ENCODE measurements around the gene LRCH1.

GRCh38 chr13:46578590-46578975 lies 25.6 kb downstream of the LRCH1 start:
- TF ChIP-seq, protein P1, sequence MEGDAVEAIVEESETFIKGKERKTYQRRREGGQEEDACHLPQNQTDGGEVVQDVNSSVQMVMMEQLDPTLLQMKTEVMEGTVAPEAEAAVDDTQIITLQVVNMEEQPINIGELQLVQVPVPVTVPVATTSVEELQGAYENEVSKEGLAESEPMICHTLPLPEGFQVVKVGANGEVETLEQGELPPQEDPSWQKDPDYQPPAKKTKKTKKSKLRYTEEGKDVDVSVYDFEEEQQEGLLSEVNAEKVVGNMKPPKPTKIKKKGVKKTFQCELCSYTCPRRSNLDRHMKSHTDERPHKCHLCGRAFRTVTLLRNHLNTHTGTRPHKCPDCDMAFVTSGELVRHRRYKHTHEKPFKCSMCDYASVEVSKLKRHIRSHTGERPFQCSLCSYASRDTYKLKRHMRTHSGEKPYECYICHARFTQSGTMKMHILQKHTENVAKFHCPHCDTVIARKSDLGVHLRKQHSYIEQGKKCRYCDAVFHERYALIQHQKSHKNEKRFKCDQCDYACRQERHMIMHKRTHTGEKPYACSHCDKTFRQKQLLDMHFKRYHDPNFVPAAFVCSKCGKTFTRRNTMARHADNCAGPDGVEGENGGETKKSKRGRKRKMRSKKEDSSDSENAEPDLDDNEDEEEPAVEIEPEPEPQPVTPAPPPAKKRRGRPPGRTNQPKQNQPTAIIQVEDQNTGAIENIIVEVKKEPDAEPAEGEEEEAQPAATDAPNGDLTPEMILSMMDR (IDR thresholded peaks at IDR 0.05): no peak
- TF ChIP-seq POLR2AphosphoS5 (IDR thresholded peaks at IDR 0.05): no peak
- TF ChIP-seq POLR2A (IDR thresholded peaks at IDR 0.05): no peak
